RKO (cell line): Measurements from ENCODE around the gene TNS1.

ENCODE experiments used
- DNase-seq: peaks from one replicate; pipeline ENCODE4 v3.0.0-alpha.2; 2016; ENCODE audit warnings: low spot score

The TNS1 gene

GRCh38 chr2:217830807-217831206 lies 172.0 kb downstream of the TNS1 start:
- DNase-seq: no peak

GRCh38 chr2:217830061-217830460 lies 172.7 kb downstream of the TNS1 start:
- no peak for DNase-seq

- no peak for DNase-seq
Measured at GRCh38 chr2:217829420-217829819, 173.4 kb downstream of the TNS1 start.

- no peak for DNase-seq
Measured at GRCh38 chr2:217828336-217828735, 174.5 kb downstream of the TNS1 start.

DNA sequence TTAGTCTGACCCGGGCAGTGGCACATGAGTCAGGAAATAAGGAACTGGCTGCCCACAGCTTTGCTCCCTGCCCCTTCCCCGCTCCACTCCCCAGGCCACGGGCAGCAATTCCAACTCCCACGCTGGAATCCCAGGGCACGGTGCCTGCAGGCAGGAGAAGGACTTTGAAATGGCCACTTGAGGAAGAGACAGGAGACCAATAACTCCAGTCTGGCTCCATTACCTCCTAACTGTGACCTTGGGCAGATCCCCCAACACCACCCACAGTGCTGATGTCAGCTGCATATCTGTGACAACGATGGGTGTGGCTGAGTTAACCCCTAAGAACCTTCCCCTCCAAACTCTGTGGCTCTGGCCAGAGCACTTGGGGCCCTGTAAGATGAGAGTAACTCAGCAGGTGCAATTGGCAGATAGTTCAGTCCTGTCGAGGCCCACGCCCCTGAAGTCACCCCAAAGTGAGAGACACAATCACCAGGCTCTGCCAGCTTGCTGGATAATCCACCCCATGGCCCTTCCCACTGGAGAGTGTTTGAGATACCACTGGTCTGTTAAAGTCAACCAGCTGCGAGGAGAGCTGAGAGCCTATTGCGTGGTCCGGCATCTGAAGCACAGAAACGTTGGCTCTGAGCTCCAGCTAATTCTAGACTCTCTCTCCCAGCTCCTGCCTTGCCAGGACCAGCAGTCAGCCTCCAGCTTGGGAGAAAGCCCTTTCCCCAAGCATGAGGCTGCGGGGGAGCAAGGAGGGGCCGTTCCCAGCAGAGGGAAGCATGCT lies 175.2 kb downstream of the TNS1 start:
- no peak for DNase-seq

- no peak for DNase-seq
Measured at GRCh38 chr2:217826991-217827390, 175.8 kb downstream of the TNS1 start.

GRCh38 chr2:217826520-217826919 lies 176.3 kb downstream of the TNS1 start:
- no peak for DNase-seq

- DNase-seq: no peak
Measured at GRCh38 chr2:217825469-217826235, 177.1 kb downstream of the TNS1 start.

- no peak for DNase-seq
Measured at GRCh38 chr2:217824223-217824622, 178.6 kb downstream of the TNS1 start.

DNA sequence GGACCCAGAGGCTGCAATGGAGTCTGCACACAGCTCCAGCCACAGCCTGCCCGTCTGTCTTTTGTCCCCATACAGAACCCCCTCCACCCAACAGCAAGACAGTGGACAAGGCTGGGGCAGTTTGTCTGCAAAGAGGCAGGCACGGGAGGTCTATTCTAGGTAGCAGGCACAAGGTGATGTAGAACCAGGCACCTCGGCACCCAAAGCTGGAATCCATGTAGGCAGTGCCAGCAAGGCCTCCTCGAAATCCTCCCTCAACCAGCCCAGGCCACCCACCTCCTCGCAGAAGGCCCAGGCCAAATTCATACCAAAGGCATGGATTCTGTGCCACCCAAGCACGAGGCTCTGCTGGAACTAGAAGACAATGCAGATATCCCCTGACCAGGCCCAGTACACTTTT lies 179.2 kb downstream of the TNS1 start:
- no peak for DNase-seq

DNA sequence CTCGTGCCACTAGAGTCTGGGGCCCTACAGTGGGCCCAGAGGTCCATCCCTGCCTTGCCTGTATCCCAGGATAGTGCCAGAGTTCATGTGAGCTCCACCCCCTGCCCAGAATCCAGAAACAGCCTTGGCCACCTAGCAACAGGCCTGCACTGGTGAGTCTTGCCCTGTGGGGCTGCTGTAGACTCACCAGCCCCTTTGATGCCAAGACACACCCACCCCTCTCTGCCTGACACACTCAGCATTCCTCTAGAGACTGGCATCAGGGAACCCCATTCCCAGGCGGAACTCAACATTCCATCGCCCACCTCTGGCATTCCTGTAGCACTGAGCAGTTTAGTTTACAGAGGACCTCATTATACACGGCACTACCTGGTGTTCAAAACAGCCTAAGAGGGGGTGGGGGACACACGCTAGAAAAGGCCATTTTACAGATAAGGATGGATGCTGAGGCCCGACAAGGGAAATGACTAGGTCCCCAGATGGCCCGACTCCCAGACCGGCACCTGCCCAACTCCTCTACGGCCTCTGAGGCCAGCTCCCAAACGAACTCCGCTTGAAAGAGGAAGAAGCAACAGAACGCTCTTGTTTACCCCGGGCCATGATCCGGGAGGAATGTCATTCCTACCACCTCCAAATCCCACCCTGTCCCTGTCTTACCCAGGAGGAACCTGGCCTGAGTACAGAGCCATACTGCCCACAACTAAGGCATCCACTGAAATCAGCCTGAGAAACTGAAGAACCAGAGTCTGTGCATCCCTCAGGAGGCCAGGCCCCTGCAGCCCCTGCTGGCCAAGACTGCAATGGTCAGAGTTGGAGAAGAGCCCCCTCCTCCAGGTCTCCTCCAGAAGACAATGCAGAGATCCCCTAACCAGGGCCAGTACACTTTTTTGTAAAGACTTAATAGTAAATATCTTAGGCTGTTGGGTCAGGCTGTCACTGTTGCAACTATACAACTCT lies 180.2 kb downstream of the TNS1 start:
- no peak for DNase-seq

DNA sequence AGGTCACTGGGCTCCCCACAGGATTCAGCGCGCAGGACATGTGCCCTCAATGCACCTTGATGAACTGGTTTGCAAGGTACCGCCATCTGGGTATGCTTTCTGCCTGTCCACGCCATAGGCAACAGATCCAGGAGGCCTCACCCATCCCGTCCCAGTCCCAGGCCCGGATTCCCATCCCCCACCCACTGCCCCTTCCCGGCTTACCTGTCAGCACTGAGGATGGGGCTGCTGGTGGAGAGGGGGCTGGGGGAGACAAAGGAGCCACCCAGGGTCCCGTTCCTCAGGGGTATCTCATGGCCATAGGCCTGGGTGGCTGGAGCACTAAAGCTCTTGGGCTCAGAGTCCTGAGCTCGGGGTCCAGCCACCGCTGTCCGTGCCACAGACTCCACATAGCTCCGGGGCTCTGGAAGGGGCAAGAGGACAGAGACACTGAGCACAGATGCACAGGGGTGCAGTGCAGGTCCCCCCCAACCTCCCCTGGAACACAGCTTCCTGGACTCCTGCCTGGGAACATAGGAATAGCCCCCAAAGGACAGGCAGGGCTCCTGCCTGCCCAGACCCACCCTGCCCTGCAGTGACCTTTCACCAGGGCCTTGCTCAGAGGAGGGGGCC lies 181.2 kb downstream of the TNS1 start:
- DNase-seq: no peak

DNA sequence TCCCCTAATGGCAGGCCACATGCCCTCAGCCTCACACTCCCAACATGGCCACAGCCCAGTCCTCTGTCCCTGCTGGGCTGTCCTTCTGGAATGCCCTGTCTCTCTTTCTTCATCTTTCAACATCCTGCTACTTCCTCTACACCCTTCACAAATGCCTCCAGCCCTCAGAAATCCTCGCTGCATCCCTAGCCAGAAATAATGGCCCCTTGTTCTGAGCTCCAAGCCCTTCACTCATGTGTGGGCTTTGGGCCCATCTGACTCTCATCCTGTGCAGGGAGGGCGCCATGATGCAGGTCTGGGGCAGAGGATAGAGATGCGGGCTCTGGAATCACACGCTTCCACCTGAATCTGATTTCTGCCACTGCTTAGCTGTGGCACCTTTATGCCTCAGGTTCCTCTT lies 181.9 kb downstream of the TNS1 start:
- DNase-seq: no peak

DNA sequence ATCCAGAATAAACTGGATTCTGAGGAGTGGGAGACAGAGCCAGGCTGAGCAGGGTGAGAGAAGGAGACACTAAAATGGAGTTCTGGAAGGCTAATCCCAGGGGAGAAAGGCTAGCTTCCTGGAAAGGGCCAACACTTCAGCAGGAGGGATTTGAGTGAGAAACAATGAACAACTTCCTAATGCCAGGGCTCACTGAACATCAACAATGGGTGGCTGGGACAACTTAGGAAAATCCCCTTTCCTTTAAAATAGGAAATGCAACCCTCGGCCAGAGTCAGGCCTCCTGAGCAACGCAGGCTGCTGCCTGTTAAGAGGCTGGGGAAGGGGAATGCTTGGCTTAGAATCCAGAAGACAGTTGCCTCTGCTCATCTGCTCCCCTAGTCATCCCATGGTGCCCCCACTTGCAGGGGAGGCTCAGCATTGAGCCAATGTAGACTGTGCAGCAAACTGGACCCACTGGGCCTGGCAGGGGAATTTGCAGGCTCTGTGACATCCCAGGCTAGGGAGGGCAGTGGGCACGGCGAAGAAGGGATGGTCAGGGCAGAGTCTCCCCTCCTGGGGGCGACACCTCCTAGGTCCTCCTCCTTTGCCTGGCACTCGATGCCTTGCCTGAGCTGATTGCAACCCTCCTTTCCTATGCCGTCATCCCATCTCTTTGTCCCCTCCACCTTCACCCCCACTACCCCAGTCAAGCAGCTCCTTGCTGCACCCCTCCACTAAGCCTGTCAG lies 182.5 kb downstream of the TNS1 start:
- no peak for DNase-seq

GRCh38 chr2:217818293-217818850 lies 184.4 kb downstream of the TNS1 start:
- DNase-seq: no peak

DNA sequence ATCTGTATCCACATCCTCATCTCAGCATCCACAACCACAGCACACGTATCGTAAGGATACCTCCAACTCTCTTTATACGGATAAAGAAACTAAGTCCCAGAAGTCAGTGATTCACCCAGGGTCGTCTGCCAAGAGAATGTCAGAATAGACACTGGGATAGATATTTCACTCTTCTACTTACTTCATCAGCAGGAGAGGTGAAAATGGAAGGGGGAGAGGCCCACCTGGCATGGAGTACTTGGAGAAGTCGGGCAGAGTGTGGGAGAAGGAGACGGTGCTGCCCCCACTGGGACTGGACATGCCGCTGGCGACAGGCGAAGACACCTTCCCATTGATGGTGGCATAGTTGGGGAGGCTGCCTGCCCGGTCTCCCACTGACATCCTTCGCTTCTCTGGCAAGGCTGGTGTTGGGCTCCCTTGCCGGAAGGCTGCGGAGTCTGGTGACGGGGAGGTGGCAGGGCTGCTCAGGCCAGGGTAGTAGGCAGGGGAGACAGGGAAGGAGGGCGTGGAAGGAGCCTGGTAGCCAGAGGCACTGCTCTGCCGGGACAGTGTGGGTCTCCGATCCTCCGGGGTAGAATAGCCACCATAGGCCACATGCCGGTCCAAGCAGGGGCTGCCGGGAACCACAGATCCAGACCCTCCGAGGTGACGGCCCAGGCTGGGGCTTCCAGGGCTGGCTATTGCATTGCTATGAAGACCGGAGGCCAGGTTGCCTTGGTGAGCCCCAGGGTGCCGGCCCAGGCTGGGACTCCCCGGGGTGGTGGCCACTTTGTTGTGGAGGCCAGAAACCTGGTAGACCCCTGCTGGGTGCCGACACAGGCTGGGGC lies 185.1 kb downstream of the TNS1 start:
- DNase-seq: no peak

GRCh38 chr2:217816396-217816869 lies 186.4 kb downstream of the TNS1 start:
- DNase-seq: no peak

- no peak for DNase-seq
Measured at GRCh38 chr2:217813828-217814227, 189.0 kb downstream of the TNS1 start.

DNA sequence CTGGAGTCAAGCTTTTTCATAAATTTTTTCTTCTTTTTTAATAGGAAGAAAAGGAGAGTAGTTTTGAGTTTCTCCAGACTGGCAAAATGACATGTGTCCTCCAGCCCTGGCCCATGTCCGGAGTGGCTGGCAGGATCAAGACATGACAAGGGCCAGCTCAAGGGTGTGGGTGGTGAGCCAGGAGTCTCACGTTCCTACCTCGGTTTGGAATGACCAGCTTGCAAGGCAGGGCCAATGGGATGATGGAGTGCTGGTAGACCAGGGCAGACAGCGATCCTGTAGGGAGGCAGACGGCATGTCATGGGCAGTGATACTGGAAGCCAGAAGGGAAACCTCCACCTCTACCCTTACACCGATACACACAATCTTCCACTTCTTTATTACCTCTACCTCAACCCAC lies 190.6 kb downstream of the TNS1 start:
- DNase-seq: no peak

DNA sequence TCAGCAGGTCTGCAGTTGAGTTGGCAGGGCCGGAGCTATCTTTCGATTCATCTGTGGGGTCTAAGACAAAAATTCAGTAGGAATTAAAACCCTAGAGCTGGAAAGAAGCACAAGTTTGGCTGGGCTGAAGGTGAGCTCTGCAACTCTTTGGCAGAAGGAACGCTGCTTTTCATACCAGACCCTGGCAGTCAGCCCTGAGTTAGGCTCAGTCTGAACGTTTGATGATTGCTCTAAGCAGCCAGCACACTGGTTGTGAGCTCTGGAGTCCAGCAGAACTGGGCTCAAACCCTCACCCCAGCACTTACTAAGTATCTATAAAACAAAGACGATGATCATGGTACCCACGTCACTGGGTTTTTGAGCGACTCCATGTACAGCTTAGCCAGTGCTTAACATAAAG lies 192.5 kb downstream of the TNS1 start:
- DNase-seq: no peak
